ENCODE data around the gene JADE1. TPM values are rescaled to one million over a fixed set of nuclear protein-coding genes. Genes with fewer than 3 reads are reported as not detected.

The JADE1 gene
- total and polyA plus RNA-seq, 9 of the 15 experiments (the other 6 are each of a cell fraction or from before 2014, with no cell fraction given): 8.3 to 37.9 (median 24.4) TPM

DNA sequence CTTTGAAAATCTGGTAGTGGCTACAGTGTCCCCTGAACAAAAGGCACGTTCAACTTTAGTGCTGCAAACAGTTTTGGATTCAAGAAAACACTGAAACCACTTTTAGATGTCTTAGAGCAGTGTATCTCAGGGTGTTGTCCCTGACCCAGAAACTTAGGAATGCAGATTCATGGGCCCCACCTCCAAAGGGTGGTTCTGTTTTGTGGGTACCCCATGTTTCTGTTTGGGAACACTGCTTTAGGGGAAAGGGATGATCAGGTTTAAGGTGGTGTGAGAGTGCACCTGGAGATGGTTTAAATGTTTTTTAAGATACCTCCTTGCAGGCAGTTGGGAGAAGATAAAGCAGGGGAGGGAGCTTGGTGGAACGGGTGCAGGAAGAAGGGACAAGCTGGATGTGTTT, 55.6 kb downstream of the JADE1 start (continued):
- TF ChIP-seq, protein P1, sequence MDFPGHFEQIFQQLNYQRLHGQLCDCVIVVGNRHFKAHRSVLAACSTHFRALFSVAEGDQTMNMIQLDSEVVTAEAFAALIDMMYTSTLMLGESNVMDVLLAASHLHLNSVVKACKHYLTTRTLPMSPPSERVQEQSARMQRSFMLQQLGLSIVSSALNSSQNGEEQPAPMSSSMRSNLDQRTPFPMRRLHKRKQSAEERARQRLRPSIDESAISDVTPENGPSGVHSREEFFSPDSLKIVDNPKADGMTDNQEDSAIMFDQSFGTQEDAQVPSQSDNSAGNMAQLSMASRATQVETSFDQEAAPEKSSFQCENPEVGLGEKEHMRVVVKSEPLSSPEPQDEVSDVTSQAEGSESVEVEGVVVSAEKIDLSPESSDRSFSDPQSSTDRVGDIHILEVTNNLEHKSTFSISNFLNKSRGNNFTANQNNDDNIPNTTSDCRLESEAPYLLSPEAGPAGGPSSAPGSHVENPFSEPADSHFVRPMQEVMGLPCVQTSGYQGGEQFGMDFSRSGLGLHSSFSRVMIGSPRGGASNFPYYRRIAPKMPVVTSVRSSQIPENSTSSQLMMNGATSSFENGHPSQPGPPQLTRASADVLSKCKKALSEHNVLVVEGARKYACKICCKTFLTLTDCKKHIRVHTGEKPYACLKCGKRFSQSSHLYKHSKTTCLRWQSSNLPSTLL (IDR thresholded peaks at IDR 0.05): no peak
- 0 out of 2 replicates have a peak, but pooled peaks have one; percentile 14 for TF ChIP-seq MYNN (IDR thresholded peaks at IDR 0.05)
- no peak for TF ChIP-seq MYNN (CRISPR knock-in tag; IDR thresholded peaks at IDR 0.05)
- TF ChIP-seq ZNF561 (CRISPR knock-in tag; conservative IDR thresholded peaks at IDR 0.05): no peak
- no peak for TF ChIP-seq EWSR1 (IDR thresholded peaks at IDR 0.05; ENCODE audit: borderline replicate concordance, low read depth, partially characterized antibody)
- TF ChIP-seq ZNF165 (CRISPR knock-in tag; IDR thresholded peaks at IDR 0.05; ENCODE audit: borderline replicate concordance): no peak

GRCh38 chr4:128866269-128866668, 56.8 kb downstream of the JADE1 start:
- in situ Hi-C loops (cut with MboI) (loop anchor here (5.0 to 25.0 kb wide), 2 partner anchors 294 to 679 kb away; no protein-coding TSS in a partner anchor), intact Hi-C loops (cut with micrococcal nuclease) (loop anchor here (10.0 kb wide), 2 partner anchors 441 to 481 kb away; no protein-coding TSS in a partner anchor)
- no peak overlapping the region for H3K4me2 ChIP-seq (ENCODE audit: insufficient read depth, low read length)
- H3K4me3 ChIP-seq: no peak overlapping the region
- no peak overlapping the region for H3K9ac ChIP-seq (ENCODE audit: insufficient read depth in 1 of 2, low read depth in 2 of 2, low read length in 2 of 2)
- H3K4me1 ChIP-seq (replicated peaks in 1 of 2; ENCODE audit: control insufficient read depth in 2 of 2, insufficient read depth in 2 of 2, low read length in 2 of 2): no peaks in the 10 kb centered on the region
- WGBS (ENCODE audit: insufficient coverage, low coverage, missing lambda C conversion rate): 96% methylated on average over 2 of the region's 2 CpGs
- H2AFZ ChIP-seq (ENCODE audit: low read depth, low read length): no peak overlapping the region
- no peaks in the 10 kb centered on the region for H3K9me1 ChIP-seq (ENCODE audit: control insufficient read depth, insufficient read depth, low read length)
- DNase-seq (ENCODE audit: extremely low read depth in 1 of 4, low spot score in 3 of 4): no peak
- no peak for FAIRE-seq
- no TSS peak for BruUV-seq (replicated peaks)
- H3K27me3 ChIP-seq (ENCODE audit: control insufficient read depth in 2 of 2, insufficient read depth in 2 of 2, low read length in 2 of 2): no peaks in the 10 kb centered on the region
- CTCF ChIA-PET (ENCODE audit: low intra/inter-chr PET ratio): no interaction called here
- H3K27ac ChIP-seq (ENCODE audit: extremely low read depth, low read depth, low read length): no peak overlapping the region
- POLR2A ChIA-PET: interaction anchor here (0.9 kb wide), 1 partner anchor 10 kb away, joined by 3 read pairs; no protein-coding TSS in a partner anchor
- ATAC-seq: no peak
- H3K79me2 ChIP-seq (ENCODE audit: control insufficient read depth, insufficient read depth, low read length): peaks cover 7% of the 10 kb centered on the region; the same call in 1 of the 3 replicates
- no peaks in the 10 kb centered on the region for H3K9me3 ChIP-seq (replicated peaks; ENCODE audit: control insufficient read depth, insufficient read depth, low read depth, low read length)
- H4K20me1 ChIP-seq (replicated peaks; ENCODE audit: control insufficient read depth, insufficient read depth, low read length): peaks cover 7% of the 10 kb centered on the region; the same call in 1 of the 2 replicates
- H3K36me3 ChIP-seq (ENCODE audit: control insufficient read depth, insufficient read depth, low read length): peaks cover 100% of the 10 kb centered on the region
- TF ChIP-seq ZNF551 (CRISPR knock-in tag; IDR thresholded peaks at IDR 0.05) (no peak), ZBTB33 (CRISPR knock-in tag; IDR thresholded peaks at IDR 0.05) (no peak), SMARCB1 (IDR thresholded peaks at IDR 0.05; ENCODE audit: insufficient read length, low read depth) (no peak)
- TF ChIP-seq, protein P2, sequence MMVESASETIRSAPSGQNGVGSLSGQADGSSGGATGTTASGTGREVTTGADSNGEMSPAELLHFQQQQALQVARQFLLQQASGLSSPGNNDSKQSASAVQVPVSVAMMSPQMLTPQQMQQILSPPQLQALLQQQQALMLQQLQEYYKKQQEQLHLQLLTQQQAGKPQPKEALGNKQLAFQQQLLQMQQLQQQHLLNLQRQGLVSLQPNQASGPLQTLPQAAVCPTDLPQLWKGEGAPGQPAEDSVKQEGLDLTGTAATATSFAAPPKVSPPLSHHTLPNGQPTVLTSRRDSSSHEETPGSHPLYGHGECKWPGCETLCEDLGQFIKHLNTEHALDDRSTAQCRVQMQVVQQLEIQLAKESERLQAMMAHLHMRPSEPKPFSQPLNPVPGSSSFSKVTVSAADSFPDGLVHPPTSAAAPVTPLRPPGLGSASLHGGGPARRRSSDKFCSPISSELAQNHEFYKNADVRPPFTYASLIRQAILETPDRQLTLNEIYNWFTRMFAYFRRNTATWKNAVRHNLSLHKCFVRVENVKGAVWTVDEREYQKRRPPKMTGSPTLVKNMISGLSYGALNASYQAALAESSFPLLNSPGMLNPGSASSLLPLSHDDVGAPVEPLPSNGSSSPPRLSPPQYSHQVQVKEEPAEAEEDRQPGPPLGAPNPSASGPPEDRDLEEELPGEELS (CRISPR knock-in tag; IDR thresholded peaks at IDR 0.05; ENCODE audit: borderline replicate concordance): no peak

All from K562 (cell line).